ENCODE measurements around the gene SRRD. TPM values are rescaled to one million over a fixed set of nuclear protein-coding genes. Genes with fewer than 3 reads are reported as not detected.

Gene SRRD, protein sequence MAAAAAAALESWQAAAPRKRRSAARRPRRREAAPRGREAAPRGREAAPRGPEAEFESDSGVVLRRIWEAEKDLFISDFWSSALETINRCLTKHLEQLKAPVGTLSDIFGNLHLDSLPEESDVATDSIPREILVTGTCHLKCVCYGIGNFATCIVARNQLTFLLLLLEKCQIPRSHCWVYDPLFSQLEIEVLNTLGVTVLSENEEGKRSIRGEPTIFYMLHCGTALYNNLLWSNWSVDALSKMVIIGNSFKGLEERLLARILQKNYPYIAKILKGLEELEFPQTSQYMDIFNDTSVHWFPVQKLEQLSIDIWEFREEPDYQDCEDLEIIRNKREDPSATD
- 10 to 100 TPM in 3 of 4 donors, 1 to 10 TPM in 1; 5.8 to 18.3 (median 14.5) TPM for total RNA-seq

DNA sequence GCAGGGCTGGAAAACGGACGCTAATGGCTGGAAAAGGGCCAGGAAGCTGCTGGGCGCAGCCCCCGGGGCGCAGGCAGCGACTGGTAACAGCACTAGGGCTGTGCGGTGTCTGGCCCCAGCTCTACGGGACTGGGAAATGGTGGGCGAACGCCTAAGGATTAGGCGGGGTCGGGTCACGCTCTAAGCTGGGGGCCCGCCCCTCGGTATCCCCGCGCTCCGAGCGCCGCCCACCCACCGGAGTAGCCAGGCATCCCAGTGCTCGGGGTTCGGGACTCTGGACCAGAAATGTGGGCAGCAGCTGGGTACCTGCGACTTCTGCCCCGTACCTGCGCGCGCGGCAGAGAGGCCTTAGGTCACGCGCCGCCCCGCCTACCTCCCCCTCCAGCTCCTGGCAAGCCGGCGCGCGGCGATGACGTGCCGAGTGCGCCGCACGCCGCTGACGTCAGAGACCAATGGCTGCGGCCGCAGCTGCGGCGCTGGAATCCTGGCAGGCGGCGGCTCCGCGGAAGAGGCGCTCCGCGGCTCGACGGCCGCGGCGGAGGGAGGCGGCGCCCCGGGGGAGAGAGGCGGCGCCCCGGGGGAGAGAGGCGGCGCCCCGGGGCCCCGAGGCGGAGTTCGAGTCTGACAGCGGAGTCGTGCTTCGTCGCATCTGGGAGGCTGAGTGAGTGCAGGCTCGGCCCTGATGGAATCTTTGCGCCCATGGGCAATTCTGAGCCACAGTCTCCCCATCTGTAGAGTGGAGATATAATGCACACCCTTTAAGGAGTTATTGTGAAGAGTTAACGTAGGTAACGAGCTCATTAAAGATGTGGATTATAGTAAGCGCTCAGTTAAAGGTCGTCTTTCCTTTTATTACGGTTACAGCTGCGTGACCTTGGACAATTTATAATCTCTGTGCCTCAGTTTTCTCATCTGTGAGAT lies at the start of gene SRRD, which contains the start of gene HPS4:
Gene SRRD (plus strand): TSS at position 439 of the 921 bp plus-strand sequence. CDS start 14 bp downstream, at position 453.
Gene HPS4 (minus strand): TSS at position 345 of the 921 bp plus-strand sequence. CDS start 2,021 bp downstream, outside the sequence.
- TF ChIP-seq, protein P1, sequence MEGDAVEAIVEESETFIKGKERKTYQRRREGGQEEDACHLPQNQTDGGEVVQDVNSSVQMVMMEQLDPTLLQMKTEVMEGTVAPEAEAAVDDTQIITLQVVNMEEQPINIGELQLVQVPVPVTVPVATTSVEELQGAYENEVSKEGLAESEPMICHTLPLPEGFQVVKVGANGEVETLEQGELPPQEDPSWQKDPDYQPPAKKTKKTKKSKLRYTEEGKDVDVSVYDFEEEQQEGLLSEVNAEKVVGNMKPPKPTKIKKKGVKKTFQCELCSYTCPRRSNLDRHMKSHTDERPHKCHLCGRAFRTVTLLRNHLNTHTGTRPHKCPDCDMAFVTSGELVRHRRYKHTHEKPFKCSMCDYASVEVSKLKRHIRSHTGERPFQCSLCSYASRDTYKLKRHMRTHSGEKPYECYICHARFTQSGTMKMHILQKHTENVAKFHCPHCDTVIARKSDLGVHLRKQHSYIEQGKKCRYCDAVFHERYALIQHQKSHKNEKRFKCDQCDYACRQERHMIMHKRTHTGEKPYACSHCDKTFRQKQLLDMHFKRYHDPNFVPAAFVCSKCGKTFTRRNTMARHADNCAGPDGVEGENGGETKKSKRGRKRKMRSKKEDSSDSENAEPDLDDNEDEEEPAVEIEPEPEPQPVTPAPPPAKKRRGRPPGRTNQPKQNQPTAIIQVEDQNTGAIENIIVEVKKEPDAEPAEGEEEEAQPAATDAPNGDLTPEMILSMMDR (IDR thresholded peaks at IDR 0.05; ENCODE audit: low read depth), result no peak

DNA sequence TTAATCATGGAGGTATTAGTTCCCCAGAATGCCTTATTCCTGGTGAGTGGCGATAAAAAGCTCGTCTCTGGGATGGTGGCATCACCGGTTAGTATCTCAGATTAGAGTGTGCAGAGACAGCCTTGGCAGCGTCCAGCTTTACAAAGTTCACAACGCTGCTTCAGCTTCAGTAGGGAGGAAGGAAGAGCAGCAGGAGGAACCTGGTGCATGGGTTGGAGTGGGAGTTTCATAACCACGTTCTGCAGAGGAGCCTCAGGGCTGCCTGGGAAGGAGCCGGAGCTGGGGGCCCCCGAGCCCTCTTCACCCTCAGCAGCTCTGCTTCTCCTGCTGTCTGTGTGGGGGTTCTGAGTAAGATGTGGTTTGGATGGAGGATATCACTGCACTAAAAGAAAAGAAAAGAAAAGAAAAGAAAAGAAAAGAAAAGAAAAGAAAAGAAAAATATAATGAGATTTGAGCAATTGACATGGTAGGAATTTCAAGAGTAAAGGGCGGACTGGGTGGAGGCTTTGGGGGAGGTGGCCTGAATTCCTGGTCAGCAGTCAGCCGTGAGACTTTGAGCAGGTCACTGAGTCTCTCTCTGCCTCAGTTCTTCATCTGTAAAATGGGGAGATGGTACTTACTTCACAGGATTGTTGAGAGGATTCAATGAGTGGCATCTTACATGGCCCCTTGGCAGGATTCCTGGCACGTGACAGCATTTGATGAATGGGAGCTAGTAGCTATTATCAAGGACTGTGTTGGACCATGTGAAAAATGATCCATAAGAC lies 48.2 kb upstream of the SRRD start:
- TF ChIP-seq, protein P1 (IDR thresholded peaks at IDR 0.05; ENCODE audit: low read depth), result no peak

DNA sequence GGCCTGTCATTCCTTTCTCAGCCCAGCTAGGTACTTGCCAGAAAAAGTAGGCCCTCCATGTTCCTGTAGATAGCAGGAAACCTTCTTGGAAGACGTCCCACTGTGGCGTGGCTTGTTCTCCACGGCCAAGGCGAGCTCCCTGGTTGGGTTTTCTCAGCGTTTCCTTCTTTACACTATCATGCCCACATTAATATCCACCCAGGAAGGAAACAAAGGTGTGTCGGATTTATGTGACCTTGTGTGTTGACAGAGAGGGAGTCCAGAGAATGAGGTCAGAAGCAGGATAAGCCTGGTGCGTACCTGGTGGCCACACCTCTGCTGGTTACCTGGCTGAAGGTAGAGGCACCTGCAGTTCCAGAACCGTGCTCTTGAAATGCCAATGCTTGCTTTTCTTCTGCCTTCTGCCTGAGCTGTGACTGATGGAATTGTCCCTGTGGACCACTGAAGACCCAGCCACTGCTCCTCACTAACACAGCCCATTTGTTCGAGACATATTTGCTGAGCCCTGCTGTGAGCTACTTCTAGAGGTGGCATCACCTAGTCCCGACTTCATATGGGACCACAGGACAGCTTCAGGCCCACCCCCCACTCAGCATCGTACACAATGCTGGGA lies 46.7 kb upstream of the SRRD start:
- TF ChIP-seq, protein P1 (IDR thresholded peaks at IDR 0.05; ENCODE audit: low read depth), result no peak

DNA sequence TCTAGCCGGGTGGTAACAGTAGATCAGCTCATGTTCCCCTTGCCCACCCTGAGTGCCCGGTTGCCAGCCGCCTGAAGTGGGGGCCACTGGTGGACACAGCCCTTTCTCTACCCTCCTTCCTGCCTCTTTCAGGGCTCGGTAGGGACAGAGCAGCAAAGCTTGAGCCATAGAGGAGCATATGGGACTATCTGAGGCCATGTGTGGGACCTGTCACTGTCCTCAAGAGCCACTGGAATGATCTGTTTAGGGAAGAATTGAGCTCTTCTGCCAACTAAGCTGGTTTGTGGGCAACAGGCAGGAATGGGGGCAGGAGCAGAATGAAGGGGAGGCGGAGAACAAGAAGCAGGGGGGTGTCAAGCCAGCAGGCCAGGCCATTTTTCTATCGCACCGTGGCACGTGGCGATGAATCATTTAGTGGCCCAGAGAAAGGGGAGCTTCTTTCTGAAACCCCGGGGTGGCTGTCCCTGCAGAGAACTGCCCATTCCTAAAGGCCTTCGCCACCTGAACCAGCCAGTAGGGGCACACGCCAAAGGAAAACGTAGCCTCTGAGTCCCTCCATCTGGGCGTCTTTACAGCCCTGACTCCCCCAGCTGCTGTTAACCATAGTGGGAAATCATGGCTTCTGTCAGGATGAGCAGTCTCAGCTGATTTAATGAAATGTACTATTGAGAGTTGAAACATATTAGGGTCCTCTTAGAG lies 45.8 kb upstream of the SRRD start:
- TF ChIP-seq, protein P1 (IDR thresholded peaks at IDR 0.05; ENCODE audit: low read depth), result no peak

DNA sequence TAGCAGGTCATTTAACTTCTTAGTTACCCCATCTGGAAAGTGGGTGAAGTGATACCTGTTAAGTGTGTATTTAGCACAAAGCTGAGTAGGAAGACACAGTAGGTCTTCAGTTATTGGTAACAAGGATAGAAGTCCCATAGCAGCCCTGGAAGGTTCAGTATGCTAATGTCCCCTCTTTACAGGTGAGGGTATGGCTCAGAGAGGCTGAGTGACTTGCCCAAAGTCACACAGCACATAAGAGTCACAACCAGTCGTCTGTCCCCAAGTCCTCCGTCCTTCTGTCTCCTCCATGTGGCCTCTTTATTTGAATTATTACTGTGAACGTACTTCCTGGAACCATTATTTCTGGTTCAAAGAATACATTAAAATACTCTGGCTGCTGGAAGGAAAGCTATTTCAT lies 44.1 kb upstream of the SRRD start:
- TF ChIP-seq, protein P1 (IDR thresholded peaks at IDR 0.05; ENCODE audit: low read depth), result no peak

DNA sequence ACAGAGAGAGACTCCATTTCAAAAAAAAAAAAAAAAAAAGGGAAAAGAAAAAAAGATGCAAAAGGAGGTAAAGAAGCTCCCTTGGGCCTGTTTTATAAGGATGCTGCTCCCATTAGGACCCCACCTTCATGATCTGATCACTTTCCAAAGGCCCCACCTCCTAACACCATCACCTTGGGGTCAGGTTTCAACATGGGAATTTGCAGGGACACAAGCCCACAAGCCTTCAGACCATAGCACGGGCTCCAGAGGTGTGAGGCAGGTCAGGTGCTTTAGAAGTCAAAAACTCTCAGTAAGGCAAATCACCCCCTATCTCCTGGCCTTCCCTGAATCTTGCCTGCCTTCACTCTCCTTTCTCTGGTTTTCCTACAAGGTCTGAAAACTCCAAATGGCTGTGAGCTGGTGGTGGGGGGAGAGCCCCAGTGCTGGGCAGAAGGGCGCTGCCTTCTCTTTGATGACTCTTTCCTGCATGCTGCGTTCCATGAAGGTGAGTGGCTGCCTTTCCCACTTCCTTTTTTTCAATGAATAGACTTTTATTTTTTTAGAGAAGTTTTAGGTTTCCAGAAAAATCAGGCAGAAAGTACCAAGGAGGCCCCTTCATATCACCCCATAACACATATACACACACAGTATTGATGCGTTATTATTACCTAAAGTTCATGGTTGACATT lies 41.5 kb upstream of the SRRD start:
- TF ChIP-seq, protein P1 (IDR thresholded peaks at IDR 0.05; ENCODE audit: low read depth), result no peak

Data from subcutaneous adipose tissue (tissue), 4 donors.